Forelimb muscle (tissue), 1 donor: ENCODE results near the gene SEPTIN3. TPM values are rescaled to one million over a fixed set of nuclear protein-coding genes. Genes with fewer than 3 reads are reported as not detected.

Source experiments
- DNase-seq: peaks from one replicate; pipeline ENCODE4 v3.0.0-alpha.2; 2013; ENCODE audit warnings: low read depth
- polyA plus RNA-seq: library from polyadenylated mRNA; unstranded; fragments of 120-200 nt; gene quantifications from one replicate; pipeline ENCODE4 v1.2.1, GENCODE V29; 2013; ENCODE audit not compliant: insufficient read length

SEPTIN3 gene
- 0.75 TPM for polyA plus RNA-seq

GRCh38 chr22:41969110-41969646 lies at the start of gene SEPTIN3:
TSS of gene SEPTIN3 (plus strand) at chr22:41969443. CDS start at chr22:41971493, 2,050 bp downstream.
- DNase-seq, result no peak

- no peak for DNase-seq
Observed at GRCh38 chr22:41920271-41920976, 48.8 kb upstream of the SEPTIN3 start.

GRCh38 chr22:41922328-41922727 lies 46.9 kb upstream of the SEPTIN3 start:
- DNase-seq, result no peak

- no peak for DNase-seq
Observed at GRCh38 chr22:41922940-41923594, 46.2 kb upstream of the SEPTIN3 start.

GRCh38 chr22:41923595-41924276 lies 45.5 kb upstream of the SEPTIN3 start:
- DNase-seq, result no peak

- no peak for DNase-seq
Observed at GRCh38 chr22:41925783-41926460, 43.3 kb upstream of the SEPTIN3 start.

- DNase-seq, result no peak
Observed at GRCh38 chr22:41927813-41928212, 41.4 kb upstream of the SEPTIN3 start.

GRCh38 chr22:41928593-41929417 lies 40.4 kb upstream of the SEPTIN3 start:
- DNase-seq, result no peak

GRCh38 chr22:41929418-41929810 lies 39.8 kb upstream of the SEPTIN3 start:
- no peak for DNase-seq

- no peak for DNase-seq
Observed at GRCh38 chr22:41931701-41932269, 37.5 kb upstream of the SEPTIN3 start.

- DNase-seq, result no peak
Observed at GRCh38 chr22:41932353-41932752, 36.9 kb upstream of the SEPTIN3 start.

GRCh38 chr22:41933411-41934177 lies 35.6 kb upstream of the SEPTIN3 start:
- no peak for DNase-seq

- no peak for DNase-seq
Observed at GRCh38 chr22:41934284-41935014, 34.8 kb upstream of the SEPTIN3 start.

GRCh38 chr22:41935015-41935351 lies 34.3 kb upstream of the SEPTIN3 start:
- DNase-seq, result no peak

- DNase-seq, result no peak
Observed at GRCh38 chr22:41935509-41935908, 33.7 kb upstream of the SEPTIN3 start.

- DNase-seq, result no peak
Observed at GRCh38 chr22:41936894-41937169, 32.4 kb upstream of the SEPTIN3 start.

- DNase-seq, result no peak
Observed at GRCh38 chr22:41939981-41940831, 29.0 kb upstream of the SEPTIN3 start.
